ENCODE measurements around the gene CPSF6. TPM values are rescaled to one million over a fixed set of nuclear protein-coding genes. Genes with fewer than 3 reads are reported as not detected.
"Not testable (repeated sequence)": the region's sequence is repeated elsewhere in the genome, so short reads cannot be mapped to it uniquely, and the experiment has no call there.

Gene CPSF6, protein sequence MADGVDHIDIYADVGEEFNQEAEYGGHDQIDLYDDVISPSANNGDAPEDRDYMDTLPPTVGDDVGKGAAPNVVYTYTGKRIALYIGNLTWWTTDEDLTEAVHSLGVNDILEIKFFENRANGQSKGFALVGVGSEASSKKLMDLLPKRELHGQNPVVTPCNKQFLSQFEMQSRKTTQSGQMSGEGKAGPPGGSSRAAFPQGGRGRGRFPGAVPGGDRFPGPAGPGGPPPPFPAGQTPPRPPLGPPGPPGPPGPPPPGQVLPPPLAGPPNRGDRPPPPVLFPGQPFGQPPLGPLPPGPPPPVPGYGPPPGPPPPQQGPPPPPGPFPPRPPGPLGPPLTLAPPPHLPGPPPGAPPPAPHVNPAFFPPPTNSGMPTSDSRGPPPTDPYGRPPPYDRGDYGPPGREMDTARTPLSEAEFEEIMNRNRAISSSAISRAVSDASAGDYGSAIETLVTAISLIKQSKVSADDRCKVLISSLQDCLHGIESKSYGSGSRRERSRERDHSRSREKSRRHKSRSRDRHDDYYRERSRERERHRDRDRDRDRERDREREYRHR
- 166 and 167 TPM in 2 replicates for total RNA-seq (2021)
- Bru-seq, nascent RNA, result percentile 99 among the genes with signal in this experiment
- BruChase-seq, experiment 1, labeled RNA remaining after a 2-hour chase, result percentile 99 among the genes with signal in this experiment
- percentile 98 among the genes with signal in this experiment for BruChase-seq, experiment 2, labeled RNA remaining after a 6-hour chase
- long read RNA-seq, full-length matches to known transcripts, result 182 of 314 reads
- long read RNA-seq, partial matches to known transcripts, result 13 of 314 reads
- long read RNA-seq, other reads (novel, unspliced or antisense), result 119 of 314 reads

- Histone ChIP-seq H3K4me3 (ENCODE audit: low read depth, low read length, poor library complexity, severe bottlenecking) (peak within 1 kb of the TSS; percentile 95), H3K4me1 (ENCODE audit: insufficient read depth, low read length, poor library complexity, severe bottlenecking) (peaks cover 25% of the 10 kb centered on the region), H3K27me3 (replicated peaks; ENCODE audit: insufficient read depth, low read depth, low read length, poor library complexity) (no peaks in the 10 kb centered on the region), H3K36me3 (ENCODE audit: insufficient read depth, low read length, poor library complexity, severe bottlenecking) (no peaks in the 10 kb centered on the region), H3K27ac (ENCODE audit: low read depth, low read length, poor library complexity, severe bottlenecking) (peak within 1 kb of the TSS; percentile 96), H3K9me3 (ENCODE audit: low read depth, low read length, poor library complexity, severe bottlenecking) (no peaks in the 10 kb centered on the region)
- CTCF ChIA-PET, result no interaction called here
- intact Hi-C loops (cut with micrococcal nuclease; ENCODE audit: unreplicated experiment), result no loop called here
- TF ChIP-seq, protein P1, sequence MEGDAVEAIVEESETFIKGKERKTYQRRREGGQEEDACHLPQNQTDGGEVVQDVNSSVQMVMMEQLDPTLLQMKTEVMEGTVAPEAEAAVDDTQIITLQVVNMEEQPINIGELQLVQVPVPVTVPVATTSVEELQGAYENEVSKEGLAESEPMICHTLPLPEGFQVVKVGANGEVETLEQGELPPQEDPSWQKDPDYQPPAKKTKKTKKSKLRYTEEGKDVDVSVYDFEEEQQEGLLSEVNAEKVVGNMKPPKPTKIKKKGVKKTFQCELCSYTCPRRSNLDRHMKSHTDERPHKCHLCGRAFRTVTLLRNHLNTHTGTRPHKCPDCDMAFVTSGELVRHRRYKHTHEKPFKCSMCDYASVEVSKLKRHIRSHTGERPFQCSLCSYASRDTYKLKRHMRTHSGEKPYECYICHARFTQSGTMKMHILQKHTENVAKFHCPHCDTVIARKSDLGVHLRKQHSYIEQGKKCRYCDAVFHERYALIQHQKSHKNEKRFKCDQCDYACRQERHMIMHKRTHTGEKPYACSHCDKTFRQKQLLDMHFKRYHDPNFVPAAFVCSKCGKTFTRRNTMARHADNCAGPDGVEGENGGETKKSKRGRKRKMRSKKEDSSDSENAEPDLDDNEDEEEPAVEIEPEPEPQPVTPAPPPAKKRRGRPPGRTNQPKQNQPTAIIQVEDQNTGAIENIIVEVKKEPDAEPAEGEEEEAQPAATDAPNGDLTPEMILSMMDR (conservative IDR thresholded peaks at IDR 0.05; ENCODE audit: low read depth, low read length), result no peak
- no peak for TF ChIP-seq EZH2 (IDR thresholded peaks at IDR 0.05; ENCODE audit: borderline replicate concordance, low read depth, low read length, poor library complexity, severe bottlenecking)
- no TSS peak for BruUV-seq (replicated peaks)
- POLR2A ChIA-PET (ENCODE audit: low non-redundant PET), result no interaction called here
- peak; percentile 96 for DNase-seq (ENCODE audit: low spot score)
Observed at GRCh38 chr12:69239352-69239921, at the start of gene CPSF6. TSS of gene CPSF6 (plus strand) at chr12:69239569. CDS start at chr12:69239647, 78 bp downstream.

- POLR2A ChIA-PET (ENCODE audit: low non-redundant PET), result no interaction called here
- TF ChIP-seq, protein P1 (conservative IDR thresholded peaks at IDR 0.05; ENCODE audit: low read depth, low read length), result peak; percentile 48
- TF ChIP-seq EZH2 (IDR thresholded peaks at IDR 0.05; ENCODE audit: borderline replicate concordance, low read depth, low read length, poor library complexity, severe bottlenecking), result no peak
- Histone ChIP-seq H3K27ac (ENCODE audit: low read depth, low read length, poor library complexity, severe bottlenecking) (no peak overlapping the region), H3K9me3 (ENCODE audit: low read depth, low read length, poor library complexity, severe bottlenecking) (peaks cover 16% of the 10 kb centered on the region), H3K4me1 (ENCODE audit: insufficient read depth, low read length, poor library complexity, severe bottlenecking) (no peaks in the 10 kb centered on the region), H3K27me3 (replicated peaks; ENCODE audit: insufficient read depth, low read depth, low read length, poor library complexity) (no peaks in the 10 kb centered on the region), H3K36me3 (ENCODE audit: insufficient read depth, low read length, poor library complexity, severe bottlenecking) (no peaks in the 10 kb centered on the region), H3K4me3 (ENCODE audit: low read depth, low read length, poor library complexity, severe bottlenecking) (no peak overlapping the region)
- DNase-seq (ENCODE audit: low spot score), result peak; percentile 14
- intact Hi-C loops (cut with micrococcal nuclease; ENCODE audit: unreplicated experiment), result no loop called here
- CTCF ChIA-PET, result no interaction called here
- BruUV-seq (replicated peaks), result no TSS peak
Observed at GRCh38 chr12:69196302-69197288, 42.8 kb upstream of the CPSF6 start.

DNA sequence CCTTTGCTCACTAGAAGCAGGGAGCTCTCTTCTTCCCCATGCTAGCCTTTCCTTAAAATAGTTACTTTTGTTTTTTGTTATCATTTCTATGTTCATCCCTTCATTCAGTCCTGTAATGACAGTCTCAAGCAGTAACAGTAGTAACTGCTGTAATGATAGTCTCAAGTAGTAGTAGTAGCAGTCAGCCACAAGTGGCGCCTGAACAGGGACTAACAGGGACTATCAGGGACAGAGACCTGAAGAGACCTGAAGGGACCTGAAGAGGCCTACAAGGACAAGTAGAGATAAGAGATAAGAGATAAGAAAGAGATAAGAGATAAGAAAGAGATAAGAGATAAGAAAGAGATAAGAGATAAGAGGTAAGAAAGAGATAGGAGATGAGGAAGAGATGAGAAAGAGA is 39.4 kb upstream of the CPSF6 start:
- H3K4me3 ChIP-seq (ENCODE audit: low read depth, low read length, poor library complexity, severe bottlenecking); BruUV-seq (replicated peaks); DNase-seq (ENCODE audit: low spot score); H3K4me1 ChIP-seq (ENCODE audit: insufficient read depth, low read length, poor library complexity, severe bottlenecking); H3K27me3 ChIP-seq (replicated peaks; ENCODE audit: insufficient read depth, low read depth, low read length, poor library complexity); H3K36me3 ChIP-seq (ENCODE audit: insufficient read depth, low read length, poor library complexity, severe bottlenecking); intact Hi-C loops (cut with micrococcal nuclease; ENCODE audit: unreplicated experiment); POLR2A ChIA-PET (ENCODE audit: low non-redundant PET); CTCF ChIA-PET; H3K27ac ChIP-seq (ENCODE audit: low read depth, low read length, poor library complexity, severe bottlenecking): not testable (repeated sequence)
- peaks cover 16% of the 10 kb centered on the region for H3K9me3 ChIP-seq (ENCODE audit: low read depth, low read length, poor library complexity, severe bottlenecking)
